Astrocyte (in vitro differentiated cells and primary cell): Measurements from ENCODE around the gene PRKCE. TPM values are rescaled to one million over a fixed set of nuclear protein-coding genes. Genes with fewer than 3 reads are reported as not detected.
A peak's percentile ranks its signal among the peaks of the same experiment; 100 is the strongest.

Experiments
- DNase-seq: peaks from one replicate; pipeline ENCODE4 v3.0.0-alpha.2; 2010; ENCODE audit warnings: low read depth
- FAIRE-seq: peaks from 2 replicates; lab custom pipeline; 2011; peaks lifted over from hg19 to GRCh38; lab: Jason Lieb, UNC
- H2AFZ ChIP-seq: 2 replicates; pipeline ENCODE4 v1.6.0; 2012; ENCODE audit warnings: low read depth, low read length, inconsistent platforms
- H3K27ac ChIP-seq: 2 replicates; pipeline ENCODE4 v1.5.1; 2011; ENCODE audit warnings: low read depth, low read length, inconsistent platforms
- H3K27me3 ChIP-seq: 2 replicates; pipeline ENCODE4 v1.6.0; 2011; ENCODE audit warnings: low read length, inconsistent platforms; ENCODE audit not compliant: insufficient read depth
- H3K36me3 ChIP-seq: 2 replicates; pipeline ENCODE4 v1.5.1; 2011; ENCODE audit warnings: low read length, inconsistent platforms; ENCODE audit not compliant: insufficient read depth
- H3K4me1 ChIP-seq: 2 replicates; pipeline ENCODE4 v1.5.1; 2011; ENCODE audit warnings: low read length, inconsistent platforms; ENCODE audit not compliant: insufficient read depth
- H3K4me2 ChIP-seq: 2 replicates; pipeline ENCODE4 v1.6.0; 2012; ENCODE audit warnings: low read length, inconsistent platforms
- H3K4me3 ChIP-seq: 2 replicates; pipeline ENCODE4 v1.5.1; 2011; ENCODE audit warnings: low read depth, mild to moderate bottlenecking, low read length, inconsistent platforms; ENCODE audit not compliant: insufficient read depth
- H3K79me2 ChIP-seq: 2 replicates; pipeline ENCODE4 v1.6.0; 2012; ENCODE audit warnings: mild to moderate bottlenecking, low read length, inconsistent platforms; ENCODE audit not compliant: insufficient read depth
- H3K9ac ChIP-seq: 2 replicates; pipeline ENCODE4 v1.6.0; 2012; ENCODE audit warnings: mild to moderate bottlenecking, low read length, inconsistent platforms
- H3K9me3 ChIP-seq: 2 replicates; pipeline ENCODE4 v1.5.1; 2012; ENCODE audit warnings: low read depth, mild to moderate bottlenecking, low read length, inconsistent platforms; ENCODE audit not compliant: insufficient read depth
- H4K20me1 ChIP-seq: 2 replicates; pipeline ENCODE4 v1.6.0; 2012; ENCODE audit warnings: low read length, inconsistent platforms; ENCODE audit not compliant: insufficient read depth
- H3K27ac Mint-ChIP-seq: one replicate; pipeline ENCODE4 v1.8.0; 2021; ENCODE audit warnings: mild to moderate bottlenecking, mixed read lengths; ENCODE audit not compliant: unreplicated experiment
- H3K27me3 Mint-ChIP-seq: one replicate; pipeline ENCODE4 v1.8.0; 2021; ENCODE audit warnings: low read depth, mixed read lengths; ENCODE audit not compliant: unreplicated experiment
- H3K36me3 Mint-ChIP-seq: one replicate; pipeline ENCODE4 v1.8.0; 2021; ENCODE audit warnings: low read depth, mixed read lengths; ENCODE audit not compliant: unreplicated experiment
- H3K4me1 Mint-ChIP-seq: one replicate; pipeline ENCODE4 v1.8.0; 2021; ENCODE audit warnings: low read depth, mixed read lengths; ENCODE audit not compliant: unreplicated experiment
- H3K4me3 Mint-ChIP-seq: one replicate; pipeline ENCODE4 v1.8.0; 2021; ENCODE audit warnings: mild to moderate bottlenecking, moderate library complexity, mixed read lengths; ENCODE audit not compliant: unreplicated experiment
- H3K9me3 Mint-ChIP-seq: one replicate; pipeline ENCODE4 v1.8.0; 2021; ENCODE audit warnings: mild to moderate bottlenecking, mixed read lengths; ENCODE audit not compliant: unreplicated experiment
- CTCF ChIP-seq: IDR thresholded peaks from 2 replicates; pipeline ENCODE4 v1.5.1; 2011; ENCODE audit warnings: low read depth, mild to moderate bottlenecking, inconsistent platforms, low read length, moderate library complexity; ENCODE audit not compliant: insufficient read depth
- EZH2 ChIP-seq: IDR thresholded peaks from 2 replicates; pipeline ENCODE4 v1.6.1; 2012; ENCODE audit warnings: mild to moderate bottlenecking, low read length, inconsistent platforms; ENCODE audit not compliant: insufficient read depth
- total RNA-seq: library from RNA; stranded (reverse); gene quantifications from 2 replicates; pipeline ENCODE4 v1.2.1, GENCODE V29; 2021

PRKCE gene
- total RNA-seq, 1 donor from 2014 or later, result 12.8 TPM

GRCh38 chr2:45904946-45905631 lies 253.6 kb downstream of the PRKCE start:
- peak; percentile 25 for DNase-seq

GRCh38 chr2:45905632-45905958 lies 254.1 kb downstream of the PRKCE start:
- Histone ChIP-seq H2AFZ (no peak overlapping the region), H3K36me3 (no peaks in the 10 kb centered on the region), H3K27ac (no peak overlapping the region), H3K79me2 (no peaks in the 10 kb centered on the region), H4K20me1 (peaks cover 4% of the 10 kb centered on the region), H3K4me2 (no peak overlapping the region), H3K4me3 (no peak overlapping the region), H3K9me3 (no peaks in the 10 kb centered on the region), H3K27me3 (no peaks in the 10 kb centered on the region), H3K4me1 (peaks cover 8% of the 10 kb centered on the region), H3K9ac (no peak overlapping the region)
- no peak for FAIRE-seq
- no peaks in the 10 kb centered on the region for H3K9me3 Mint-ChIP-seq
- H3K27ac Mint-ChIP-seq, result no peak overlapping the region
- peaks cover 2% of the 10 kb centered on the region for H3K4me1 Mint-ChIP-seq
- H3K36me3 Mint-ChIP-seq, result no peaks in the 10 kb centered on the region
- peaks cover 10% of the 10 kb centered on the region for H3K27me3 Mint-ChIP-seq
- H3K4me3 Mint-ChIP-seq, result no peak overlapping the region
- DNase-seq, result no peak
- TF ChIP-seq CTCF, result no peak
- no peak for TF ChIP-seq EZH2

More at GRCh38 chr2:45904946-45905631, 253.6 kb downstream of the PRKCE start:
- peaks cover 4% of the 10 kb centered on the region for H4K20me1 ChIP-seq
- no peaks in the 10 kb centered on the region for H3K36me3 ChIP-seq
- no peaks in the 10 kb centered on the region for H3K36me3 Mint-ChIP-seq
- H3K27me3 ChIP-seq, result no peaks in the 10 kb centered on the region
- H3K27ac ChIP-seq, result no peak overlapping the region
- peak overlapping the region; percentile 59 for H3K4me2 ChIP-seq
- no peaks in the 10 kb centered on the region for H3K79me2 ChIP-seq
- peaks cover 2% of the 10 kb centered on the region for H3K4me1 Mint-ChIP-seq
- H3K9me3 ChIP-seq, result no peaks in the 10 kb centered on the region
- no peaks in the 10 kb centered on the region for H3K9me3 Mint-ChIP-seq
- peaks cover 10% of the 10 kb centered on the region for H3K27me3 Mint-ChIP-seq
- H3K4me1 ChIP-seq, result peaks cover 8% of the 10 kb centered on the region
- H3K4me3 ChIP-seq, result no peak overlapping the region
- TF ChIP-seq EZH2, result no peak
- no peak for TF ChIP-seq CTCF
- FAIRE-seq, result no peak
- H3K27ac Mint-ChIP-seq, result no peak overlapping the region
- H3K4me3 Mint-ChIP-seq, result no peak overlapping the region
- H2AFZ ChIP-seq, result no peak overlapping the region
- no peak overlapping the region for H3K9ac ChIP-seq

- Mint-ChIP-seq H3K4me1 (peaks cover 2% of the 10 kb centered on the region), H3K4me3 (no peak overlapping the region), H3K27me3 (peaks cover 5% of the 10 kb centered on the region), H3K9me3 (no peaks in the 10 kb centered on the region), H3K36me3 (no peaks in the 10 kb centered on the region), H3K27ac (no peak overlapping the region)
- Histone ChIP-seq H2AFZ (no peak overlapping the region), H3K27ac (no peak overlapping the region), H3K4me2 (no peak overlapping the region), H3K36me3 (no peaks in the 10 kb centered on the region), H3K9me3 (no peaks in the 10 kb centered on the region), H3K9ac (no peak overlapping the region), H3K4me3 (no peak overlapping the region), H3K4me1 (peaks cover 8% of the 10 kb centered on the region), H3K27me3 (no peaks in the 10 kb centered on the region), H3K79me2 (no peaks in the 10 kb centered on the region), H4K20me1 (peaks cover 4% of the 10 kb centered on the region)
- TF ChIP-seq CTCF, result no peak
- TF ChIP-seq EZH2, result no peak
- FAIRE-seq, result no peak
- DNase-seq, result no peak
Measured at GRCh38 chr2:45907592-45907991, 256.1 kb downstream of the PRKCE start.
